ENCODE data around the gene BCKDHB. TPM values are rescaled to one million over a fixed set of nuclear protein-coding genes. Genes with fewer than 3 reads are reported as not detected.

The BCKDHB gene
- total and polyA plus RNA-seq, 2 of the 4 experiments (the other 2 are of a cell fraction) = 11.2 to 11.8 TPM

DNA sequence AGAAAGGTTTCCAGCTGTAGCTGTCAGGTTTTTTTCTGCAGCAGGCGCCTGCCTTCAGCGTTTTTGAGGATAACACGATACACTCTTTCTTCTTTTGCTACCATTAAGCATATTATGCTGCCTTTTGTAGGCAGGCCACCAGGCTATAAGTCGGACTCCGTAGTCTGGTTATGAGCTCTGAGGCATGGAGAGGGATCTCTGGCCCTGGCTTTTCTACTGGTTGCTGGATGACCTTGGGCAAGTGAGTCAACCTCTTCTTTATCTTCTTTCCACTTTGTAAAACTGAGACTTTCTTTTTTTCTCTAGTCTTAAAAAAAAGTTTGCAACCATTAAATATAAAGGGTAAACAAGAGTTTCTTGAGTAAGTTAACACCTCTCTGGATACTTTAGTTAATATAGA lies 120.2 kb downstream of the BCKDHB start:
- H4K5ac ChIP-seq (ENCODE audit: low read depth, low read length) = no peak overlapping the region
- no CpG with 5 or more reads among the region's 5 CpGs for WGBS, 2 experiments (ENCODE audit: extremely low coverage in 2 of 2, insufficient read length in 1 of 2)
- H4K8ac ChIP-seq (ENCODE audit: low read depth in 2 of 2, low read length in 2 of 2) = no peak overlapping the region
- no peak overlapping the region for H2AFZ ChIP-seq (replicated peaks; ENCODE audit: low read length, poor library complexity)
- H3K23ac ChIP-seq (ENCODE audit: low read depth, low read length) = no peak overlapping the region
- no peak overlapping the region for H3K56ac ChIP-seq (ENCODE audit: extremely low read depth, insufficient read depth, low read length)
- POLR2A ChIA-PET (ENCODE audit: unreplicated experiment) = no interaction called here
- BruUV-seq (replicated peaks) = no TSS peak
- ATAC-seq (ENCODE audit: low read depth) (no peak), DNase-seq (no peak)
- CTCF ChIA-PET = no interaction called here
- no peak overlapping the region for H3K4me2 ChIP-seq (ENCODE audit: low read depth, low read length)
- dilution Hi-C loops (cut with HindIII; ENCODE audit: low sequenced_read_pairs, unreplicated experiment) = no loop called here
- H3K9ac ChIP-seq (ENCODE audit: low read depth, low read length) = no peak overlapping the region
- no peak overlapping the region for H4K91ac ChIP-seq (ENCODE audit: insufficient read depth, low read depth, low read length)
- H3K4me3 ChIP-seq (ENCODE audit: insufficient read depth, low read depth, low read length) = no peak overlapping the region
- H3K18ac ChIP-seq (ENCODE audit: low read depth, low read length) = no peak overlapping the region
- H3K9me3 ChIP-seq (ENCODE audit: control insufficient read depth, insufficient read depth, low read length) = no peaks in the 10 kb centered on the region
- no peak overlapping the region for H3K14ac ChIP-seq (replicated peaks; ENCODE audit: low read depth, low read length)
- no peak overlapping the region for H2BK15ac ChIP-seq (ENCODE audit: low read depth, low read length)
- no peak overlapping the region for H2BK120ac ChIP-seq (ENCODE audit: low read depth, low read length)
- no peak overlapping the region for H2AK9ac ChIP-seq (replicated peaks; ENCODE audit: low read depth, low read length, poor library complexity)
- no peaks in the 10 kb centered on the region for H4K20me1 ChIP-seq (ENCODE audit: insufficient read depth, low read length)
- H3K27me3 ChIP-seq (ENCODE audit: control insufficient read depth, insufficient read depth, low read length) = no peaks in the 10 kb centered on the region
- no peak overlapping the region for H2BK20ac ChIP-seq (ENCODE audit: low read depth, low read length)
- H3K4me1 ChIP-seq (ENCODE audit: control insufficient read depth, insufficient read depth, low read length) = no peaks in the 10 kb centered on the region
- H3K27ac ChIP-seq (ENCODE audit: insufficient read depth, low read length) = no peak overlapping the region
- TF ChIP-seq NFE2L2 (IDR thresholded peaks at IDR 0.05; ENCODE audit: low read depth, low read length) = no peak
- TF ChIP-seq, protein P1, sequence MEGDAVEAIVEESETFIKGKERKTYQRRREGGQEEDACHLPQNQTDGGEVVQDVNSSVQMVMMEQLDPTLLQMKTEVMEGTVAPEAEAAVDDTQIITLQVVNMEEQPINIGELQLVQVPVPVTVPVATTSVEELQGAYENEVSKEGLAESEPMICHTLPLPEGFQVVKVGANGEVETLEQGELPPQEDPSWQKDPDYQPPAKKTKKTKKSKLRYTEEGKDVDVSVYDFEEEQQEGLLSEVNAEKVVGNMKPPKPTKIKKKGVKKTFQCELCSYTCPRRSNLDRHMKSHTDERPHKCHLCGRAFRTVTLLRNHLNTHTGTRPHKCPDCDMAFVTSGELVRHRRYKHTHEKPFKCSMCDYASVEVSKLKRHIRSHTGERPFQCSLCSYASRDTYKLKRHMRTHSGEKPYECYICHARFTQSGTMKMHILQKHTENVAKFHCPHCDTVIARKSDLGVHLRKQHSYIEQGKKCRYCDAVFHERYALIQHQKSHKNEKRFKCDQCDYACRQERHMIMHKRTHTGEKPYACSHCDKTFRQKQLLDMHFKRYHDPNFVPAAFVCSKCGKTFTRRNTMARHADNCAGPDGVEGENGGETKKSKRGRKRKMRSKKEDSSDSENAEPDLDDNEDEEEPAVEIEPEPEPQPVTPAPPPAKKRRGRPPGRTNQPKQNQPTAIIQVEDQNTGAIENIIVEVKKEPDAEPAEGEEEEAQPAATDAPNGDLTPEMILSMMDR (conservative IDR thresholded peaks at IDR 0.05; ENCODE audit: low read depth, low read length) = no peak
- no peak for TF ChIP-seq CEBPB (IDR thresholded peaks at IDR 0.05; ENCODE audit: low read depth, low read length)
- TF ChIP-seq RFX5 (IDR thresholded peaks at IDR 0.05; ENCODE audit: low read depth, low read length) = no peak
- no peak for TF ChIP-seq MAZ (IDR thresholded peaks at IDR 0.05; ENCODE audit: borderline replicate concordance, low read depth, low read length)
- no peak for TF ChIP-seq ELK1 (IDR thresholded peaks at IDR 0.05; ENCODE audit: borderline replicate concordance, low read depth, low read length)
- TF ChIP-seq MXI1 (IDR thresholded peaks at IDR 0.05; ENCODE audit: borderline replicate concordance, low read depth, low read length) = no peak
- TF ChIP-seq SMC3 (IDR thresholded peaks at IDR 0.05; ENCODE audit: low read depth, low read length) = no peak
- TF ChIP-seq FOS (IDR thresholded peaks at IDR 0.05; ENCODE audit: low read depth, low read length) = no peak
- no peak for TF ChIP-seq POLR2A (IDR thresholded peaks at IDR 0.05; ENCODE audit: low read depth, low read length)
- TF ChIP-seq RCOR1 (IDR thresholded peaks at IDR 0.05; ENCODE audit: insufficient replicate concordance, low read length) = no peak
- in situ Hi-C loops (cut with MboI; ENCODE audit: low sequenced_read_pairs) = no loop called here
- no peak overlapping the region for H2BK5ac ChIP-seq (ENCODE audit: low read depth, low read length, poor library complexity, severe bottlenecking)
- no peak overlapping the region for H3K4ac ChIP-seq (ENCODE audit: low read depth, low read length)
- H3K79me1 ChIP-seq (ENCODE audit: low read depth in 1 of 2, low read length in 2 of 2) = no peaks in the 10 kb centered on the region
- H3K36me3 ChIP-seq (ENCODE audit: control insufficient read depth, insufficient read depth, low read length) = no peaks in the 10 kb centered on the region
- no peaks in the 10 kb centered on the region for H3K9me1 ChIP-seq (ENCODE audit: insufficient read depth, low read length)
- H2AK5ac ChIP-seq (ENCODE audit: low read depth, low read length) = no peak overlapping the region
- intact Hi-C loops (cut with micrococcal nuclease) = no loop called here

Data from IMR-90 (cell line).